ENCODE data around the gene WEE1.
"Not testable (repeated sequence)": the region's sequence is repeated elsewhere in the genome, so short reads cannot be mapped to it uniquely, and the experiment has no call there.

Gene WEE1

GRCh38 chr11:9622353-9622752, 48.9 kb downstream of the WEE1 start:
- DNase-seq (ENCODE audit: low spot score): not testable (repeated sequence)

GRCh38 chr11:9623053-9623452, 49.6 kb downstream of the WEE1 start:
- not testable (repeated sequence) for DNase-seq (ENCODE audit: low spot score)

- no peak for DNase-seq (ENCODE audit: low spot score)
Measured at GRCh38 chr11:9624448-9624847, 51.0 kb downstream of the WEE1 start.

DNA sequence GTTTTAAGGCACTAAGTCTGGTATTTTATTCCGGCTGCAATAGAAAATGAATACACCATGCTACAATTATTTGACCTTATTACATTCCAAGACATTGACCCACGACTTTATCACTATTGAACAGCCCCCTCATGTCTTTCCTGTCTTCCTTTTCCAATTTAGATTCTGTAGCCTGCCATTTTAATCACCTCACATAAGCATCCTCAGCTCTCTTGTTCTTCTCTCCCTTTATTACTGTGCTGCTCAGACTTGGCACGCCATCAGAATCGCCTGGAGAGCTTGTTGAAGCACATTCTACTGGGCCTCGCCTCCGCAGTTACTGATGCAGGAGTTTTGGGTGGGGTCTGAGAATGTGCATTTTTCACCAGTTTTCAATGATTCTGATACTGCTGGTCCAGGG, 51.7 kb downstream of the WEE1 start:
- DNase-seq (ENCODE audit: low spot score): no peak

- DNase-seq (ENCODE audit: low spot score): no peak
Measured at GRCh38 chr11:9625728-9626127, 52.3 kb downstream of the WEE1 start.

GRCh38 chr11:9626496-9627394, 53.3 kb downstream of the WEE1 start:
- no peak for DNase-seq (ENCODE audit: low spot score)

DNA sequence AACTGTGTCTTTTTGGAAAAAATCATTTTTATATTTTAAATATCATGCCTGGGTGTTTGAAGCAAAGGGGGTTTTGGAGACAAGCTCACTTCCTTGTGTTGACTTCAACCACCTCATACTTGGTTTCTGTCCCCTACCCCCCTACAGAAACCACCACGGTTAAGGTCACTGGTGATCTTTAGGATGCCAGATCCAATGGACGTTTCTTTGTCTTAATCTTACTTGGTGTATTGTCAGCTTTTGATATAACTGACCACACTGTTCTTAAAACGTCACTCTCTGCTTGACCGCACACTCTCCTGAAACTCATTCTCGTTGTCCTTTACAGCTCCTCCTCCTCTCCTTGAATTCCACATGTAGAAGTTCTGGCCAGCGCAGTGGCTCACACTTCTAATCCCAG, 55.6 kb downstream of the WEE1 start:
- DNase-seq (ENCODE audit: low spot score): no peak

DNA sequence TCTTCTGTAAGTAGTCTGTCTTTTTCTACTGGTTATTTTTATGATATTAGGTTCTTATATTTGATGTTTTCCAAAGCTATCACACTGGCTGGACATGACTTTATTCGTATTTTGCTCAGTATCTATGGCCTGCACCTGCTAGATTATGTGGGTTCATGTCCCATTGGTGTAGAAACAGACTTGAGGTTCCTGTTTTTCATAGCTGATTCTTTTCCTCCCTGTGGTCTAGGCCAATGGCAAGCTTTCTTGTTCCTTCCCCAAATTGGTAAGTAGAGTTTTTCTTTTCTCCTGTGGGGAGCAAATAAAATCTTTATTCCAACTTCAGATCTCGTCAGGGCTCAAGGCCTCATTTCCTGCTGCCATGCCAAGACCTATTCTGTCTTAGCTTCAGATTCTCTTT, 60.2 kb downstream of the WEE1 start:
- DNase-seq (ENCODE audit: low spot score): no peak

GRCh38 chr11:9636691-9637090, 63.2 kb downstream of the WEE1 start:
- no peak for DNase-seq (ENCODE audit: low spot score)

DNA sequence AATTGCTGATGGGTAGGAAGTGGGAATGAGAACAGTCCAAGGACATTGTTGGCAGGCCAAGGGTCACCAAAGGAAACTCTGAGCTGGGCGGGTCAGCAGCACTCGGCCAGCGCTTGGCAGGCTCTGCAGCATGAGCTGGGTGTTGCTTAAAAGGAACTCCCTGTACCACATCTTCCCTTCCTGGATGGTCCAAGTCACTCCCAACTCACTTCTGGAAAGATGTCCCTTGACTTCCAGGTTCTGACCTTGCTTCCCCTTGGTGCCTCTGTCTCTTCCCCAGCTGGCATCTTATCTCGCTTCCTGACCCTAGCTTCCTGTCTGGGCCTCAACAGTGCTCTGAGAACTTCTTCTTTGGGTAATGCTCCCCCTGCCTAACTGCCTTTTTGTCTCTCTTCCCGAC, 65.6 kb downstream of the WEE1 start:
- DNase-seq (ENCODE audit: low spot score): no peak
